B cell (primary cell): ENCODE measurements around the gene USP7. TPM values are rescaled to one million over a fixed set of nuclear protein-coding genes. Genes with fewer than 3 reads are reported as not detected.

Experiments used
- ATAC-seq: fragments of 200-7000 bp; cut with Tn5 transposase; one replicate; pipeline ENCODE4 v1.10.0; 2021; ENCODE audit warnings: low read depth, mild to moderate bottlenecking, moderate number of reproducible peaks, moderate library complexity
- CTCF ChIA-PET: fragments of 350-600 bp; sonication (Branson Sonifier 250); formaldehyde crosslinking; loops from one replicate; lab custom pipeline; 2021; ENCODE audit warnings: antibody characterized with exemption, inconsistent platforms; lab: Charles Lee
- POLR2A ChIA-PET: fragments of 350-600 bp; sonication (Branson Sonifier 250); formaldehyde crosslinking; loops from one replicate; lab custom pipeline; 2021; ENCODE audit warnings: antibody characterized with exemption; lab: Charles Lee
- DNase-seq: peaks from one replicate; pipeline ENCODE4 v3.0.0; 2013
- H2AFZ ChIP-seq: 2 replicates; pipeline ENCODE4 v1.6.1; 2012; ENCODE audit warnings: mild to moderate bottlenecking, low read depth, low read length; ENCODE audit not compliant: insufficient read depth, poor library complexity, severe bottlenecking
- H3K27ac ChIP-seq, 2 donors: 1 replicate in 1 of 2; 2 replicates in 1 of 2; pipeline ENCODE4 v1.5.1; 2012 to 2013; ENCODE audit warnings: low read length in 2 of 2, mild to moderate bottlenecking in 2 of 2, moderate library complexity in 1 of 2
- H3K27me3 ChIP-seq, 4 experiments: fragments of 200-600 bp in 1 of 4; sonication (generic) in 1 of 4; replicated peaks in 1 of 4; 1 replicate in 2 of 4; 2 replicates in 2 of 4; pipeline versions ENCODE4 v1.6.1 to v1.7.0; 2013 to 2016; ENCODE audit warnings: low read length in 3 of 4, mild to moderate bottlenecking in 2 of 4, mixed read lengths in 1 of 4, moderate library complexity in 1 of 4; ENCODE audit not compliant: insufficient read depth in 4 of 4, control insufficient read depth in 3 of 4; ENCODE audit errors: control extremely low read depth in 1 of 4
- H3K36me3 ChIP-seq, 2 experiments: replicated peaks in 1 of 2; 1 replicate in 1 of 2; 2 replicates in 1 of 2; pipeline versions ENCODE4 v1.6.1 to v1.7.1; 2013; ENCODE audit warnings: low read length in 1 of 2; ENCODE audit not compliant: insufficient read depth in 2 of 2, control insufficient read depth in 1 of 2; ENCODE audit errors: control extremely low read depth in 1 of 2, extremely low read depth in 1 of 2
- H3K4me1 ChIP-seq, 2 donors: fragments of 200-600 bp in 1 of 2; sonication (generic) in 1 of 2; 1 replicate in 1 of 2; 2 replicates in 1 of 2; pipeline versions ENCODE4 v1.5.1 to v1.6.1; 2013 to 2017; ENCODE audit warnings: low read length in 2 of 2; ENCODE audit not compliant: control insufficient read depth in 2 of 2, insufficient read depth in 2 of 2
- H3K4me2 ChIP-seq: replicated peaks from 2 replicates; pipeline ENCODE3; 2012; ENCODE audit warnings: mild to moderate bottlenecking, low read depth, low read length; ENCODE audit not compliant: poor library complexity, severe bottlenecking
- H3K4me3 ChIP-seq, 5 experiments: fragments of 200-600 bp in 1 of 5; sonication (generic) in 1 of 5; 1 replicate in 3 of 5; 2 replicates in 2 of 5; pipeline versions ENCODE4 v1.5.1 to v1.7.0; 2011 to 2016; ENCODE audit warnings: low read length in 4 of 5, mild to moderate bottlenecking in 4 of 5, low read depth in 2 of 5, control low read depth in 1 of 5, moderate library complexity in 1 of 5; ENCODE audit not compliant: insufficient read depth in 1 of 5; ENCODE audit errors: control extremely low read depth in 1 of 5, extremely low read depth in 1 of 5
- H3K79me2 ChIP-seq: fragments of 200-600 bp; sonication (generic); one replicate; pipeline ENCODE4 v1.6.0; 2016; ENCODE audit warnings: low read length; ENCODE audit not compliant: control insufficient read depth, insufficient read depth
- H3K9ac ChIP-seq: fragments of 200-600 bp; sonication (generic); 2 replicates; pipeline ENCODE4 v1.6.1; 2017; ENCODE audit warnings: mild to moderate bottlenecking, low read length, moderate library complexity
- H3K9me3 ChIP-seq, 3 donors: one replicate each; pipeline versions ENCODE4 v1.6.1 to v1.7.1; 2013; ENCODE audit warnings: low read length in 2 of 3; ENCODE audit not compliant: control insufficient read depth in 2 of 3, insufficient read depth in 1 of 3; ENCODE audit errors: control extremely low read depth in 1 of 3
- H4K20me1 ChIP-seq: 2 replicates; pipeline ENCODE4 v1.6.0; 2012; ENCODE audit warnings: mild to moderate bottlenecking, low read length; ENCODE audit not compliant: insufficient read depth, control insufficient read depth, poor library complexity, severe bottlenecking
- H3K27ac Mint-ChIP-seq: one replicate; pipeline ENCODE4 v1.8.0; 2021; ENCODE audit warnings: mixed read lengths
- H3K27me3 Mint-ChIP-seq: one replicate; pipeline ENCODE4 v1.8.0; 2021; ENCODE audit warnings: mixed read lengths
- H3K4me1 Mint-ChIP-seq: one replicate; pipeline ENCODE4 v1.8.0; 2021; ENCODE audit warnings: mixed read lengths
- H3K4me3 Mint-ChIP-seq: one replicate; pipeline ENCODE4 v1.8.0; 2021; ENCODE audit warnings: mixed read lengths
- H3K9me3 Mint-ChIP-seq: one replicate; pipeline ENCODE4 v1.8.0; 2022; ENCODE audit warnings: mixed read lengths; ENCODE audit not compliant: insufficient read depth
- CTCF ChIP-seq: fragments of 200-600 bp; IDR thresholded peaks from one replicate; pipeline ENCODE4 v1.8.0; 2022; ENCODE audit warnings: antibody characterized with exemption, mild to moderate bottlenecking
- EZH2 ChIP-seq: IDR thresholded peaks from 2 replicates; pipeline ENCODE4 v1.6.1; 2012; ENCODE audit warnings: borderline replicate concordance, low read depth, mild to moderate bottlenecking, moderate library complexity, low read length; ENCODE audit not compliant: insufficient read depth, poor library complexity, severe bottlenecking
- WGBS: methylation state at CpG from one replicate; pipeline ENCODE4 v1.1.5; 2013; ENCODE audit warnings: missing lambda C conversion rate; ENCODE audit not compliant: insufficient coverage; 5-methylcytosine and 5-hydroxymethylcytosine counted together
- intact Hi-C: fragments of 100-400 bp; cut with micrococcal nuclease; formaldehyde crosslinking; loops from one replicate; pipeline ENCODE4 v1.10.0; 2022
- polyA plus RNA-seq: library from polyadenylated mRNA; depleted of rRNA; stranded (reverse); fragments of >200 nt; gene quantifications from 2 replicates; pipeline ENCODE4 v1.2.3, GENCODE V29; 2012
- total RNA-seq, 2 donors: library from RNA; stranded (reverse); fragments of 120-200 nt in 1 of 2; gene quantifications; 1 replicate in 1 of 2; 2 replicates in 1 of 2; pipeline versions ENCODE4 v1.2.3 to v1.2.4, GENCODE V29; 2013 to 2022

The USP7 gene
- total and polyA plus RNA-seq, 2 donors (not counting 1 experiment from before 2014, with no cell fraction given), result 27.4 to 223 TPM

- WGBS, result 58% methylated on average over 14 of the region's 14 CpGs
- CTCF ChIA-PET, result interaction anchor here (0.7 to 2.5 kb wide), 5 partner anchors 11 to 50 kb away, joined by 3 to 10 read pairs (median 5); no protein-coding TSS in a partner anchor
- H3K4me1 Mint-ChIP-seq, result peaks cover 76% of the 10 kb centered on the region
- peak overlapping the region; percentile 85 for H3K27ac Mint-ChIP-seq
- peak overlapping the region; percentile 90 for H3K4me3 Mint-ChIP-seq
- H3K4me2 ChIP-seq, result peak overlapping the region; percentile 70
- H3K36me3 ChIP-seq, result no peaks in the 10 kb centered on the region
- no peaks in the 10 kb centered on the region for H3K9me3 ChIP-seq
- no peak for ATAC-seq
- peak overlapping the region; percentile 19 for H3K9ac ChIP-seq
- H3K79me2 ChIP-seq, result peaks cover 92% of the 10 kb centered on the region
- no peak overlapping the region for H2AFZ ChIP-seq
- no peak for DNase-seq
- TF ChIP-seq CTCF (no peak), EZH2 (no peak)
- peak overlapping the region in 2 of 5 experiments; percentile 3 to 17 for H3K4me3 ChIP-seq
- peaks cover 85% of the 10 kb centered on the region for H4K20me1 ChIP-seq
- intact Hi-C loops, result loop anchor here (5.0 kb wide), 1 partner anchor 336 kb away; the partner anchor contains the start of gene METTL22
- no peaks in the 10 kb centered on the region for H3K9me3 Mint-ChIP-seq
- no peaks in the 10 kb centered on the region for H3K27me3 ChIP-seq
- peak overlapping the region in 1 of 2 donors; percentile 89 for H3K27ac ChIP-seq
- POLR2A ChIA-PET, result interaction anchor here (0.7 kb wide), 1 partner anchor 133 kb away, joined by 12 read pairs; the partner anchor contains the start of gene HAPSTR1
- H3K4me1 ChIP-seq, result peaks cover 72 to 80% of the 10 kb centered on the region in 2 donors
- no peaks in the 10 kb centered on the region for H3K27me3 Mint-ChIP-seq
Measured at GRCh38 chr16:8958344-8959167, 5.2 kb downstream of the USP7 start.
